Measurements from ENCODE around the gene CHMP1A.
"Not testable (repeated sequence)": the region's sequence is repeated elsewhere in the genome, so short reads cannot be mapped to it uniquely, and the experiment has no call there.

CHMP1A gene

DNA sequence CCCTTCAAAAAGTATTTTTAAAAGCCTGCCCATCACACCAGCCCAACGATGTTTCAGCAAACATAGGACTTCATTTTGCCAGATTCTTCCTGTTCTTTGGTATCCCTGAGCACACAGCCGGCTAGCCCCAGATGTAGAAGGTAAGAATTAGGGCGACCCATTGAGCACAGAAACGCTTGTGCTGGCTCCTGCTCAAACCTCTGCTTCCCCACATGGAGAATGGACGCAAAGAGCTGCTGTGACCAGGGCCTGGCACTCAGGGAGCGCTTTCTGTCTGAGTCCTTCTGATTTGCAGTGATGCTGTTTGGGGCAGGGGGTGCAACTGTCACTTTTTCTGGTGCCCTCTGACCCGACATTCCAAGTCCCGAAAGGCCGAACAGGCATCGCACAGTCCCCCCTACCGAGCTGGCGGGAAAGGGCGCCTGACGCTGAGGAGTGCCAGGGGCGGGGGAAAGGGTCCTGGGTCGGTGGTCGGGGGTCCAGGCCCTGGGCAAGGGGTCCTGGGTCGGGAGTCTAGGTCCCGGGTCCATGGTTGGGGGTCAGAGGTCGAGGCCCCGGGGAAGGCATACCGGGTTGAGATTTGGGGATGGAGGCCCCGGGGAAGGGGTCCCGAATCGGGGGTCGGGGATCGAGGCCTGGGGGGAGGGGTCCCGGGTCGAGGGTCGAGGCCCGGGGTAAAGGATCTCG is 930 bp downstream of the CHMP1A start:
- no peak for DNase-seq

DNA sequence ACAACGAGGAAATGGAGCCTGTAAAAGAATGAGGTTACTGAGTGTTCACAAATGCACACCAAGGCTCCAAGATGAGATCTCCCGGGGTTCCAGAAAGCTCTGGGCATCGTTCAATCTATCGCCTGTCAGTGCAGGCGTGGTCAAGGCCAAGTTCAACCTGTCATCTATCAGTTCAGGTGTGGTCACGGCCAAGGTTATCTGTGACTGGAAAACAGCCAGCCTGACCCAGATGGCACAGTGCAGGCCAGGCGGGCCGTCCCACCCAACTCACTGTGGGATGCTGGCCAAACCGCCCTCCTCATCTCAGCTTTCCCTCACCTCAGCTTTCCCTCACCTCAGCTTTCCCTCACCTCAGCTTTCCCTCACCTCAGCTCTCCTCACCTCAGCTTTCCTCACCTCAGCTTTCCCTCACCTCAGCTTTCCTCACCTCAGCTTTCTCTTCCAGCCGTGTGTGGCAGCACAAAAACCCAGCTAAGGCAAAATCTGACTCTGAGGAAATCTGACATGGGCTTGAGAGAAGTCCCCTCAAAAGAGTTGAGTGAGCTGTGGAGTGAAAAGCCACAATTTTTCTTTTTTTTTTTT is 2.4 kb downstream of the CHMP1A start:
- no peak for DNase-seq

DNA sequence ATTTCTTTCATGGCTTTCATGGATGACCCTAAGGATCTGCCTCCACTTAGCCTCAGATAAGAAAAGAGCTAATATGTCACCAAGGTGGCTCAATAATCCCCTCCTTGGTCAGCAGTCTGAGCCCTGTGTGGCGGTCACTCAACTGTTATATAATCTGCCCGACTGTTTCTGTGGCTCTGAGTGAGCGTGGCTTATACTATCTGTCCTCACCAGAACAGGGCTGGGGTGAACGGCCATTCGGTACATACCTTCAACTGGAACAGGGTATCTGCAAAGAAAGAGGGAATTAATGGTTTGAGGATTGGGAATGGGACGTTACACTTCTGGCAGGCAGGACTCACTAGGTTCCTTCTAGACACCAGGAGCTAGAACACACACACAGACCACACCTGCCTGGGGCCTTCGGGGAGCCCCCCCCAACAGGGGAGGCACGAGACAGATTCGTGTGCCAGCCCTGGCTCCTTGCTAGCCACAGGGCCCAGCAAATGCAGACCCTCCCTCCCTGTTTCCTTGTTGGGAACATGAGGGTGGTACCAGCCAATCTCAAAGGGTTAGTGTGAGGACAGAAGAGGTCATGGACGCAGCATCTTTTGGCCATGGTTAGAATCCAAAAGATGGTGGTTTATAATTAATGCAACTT is 3.7 kb downstream of the CHMP1A start:
- no peak for DNase-seq

DNA sequence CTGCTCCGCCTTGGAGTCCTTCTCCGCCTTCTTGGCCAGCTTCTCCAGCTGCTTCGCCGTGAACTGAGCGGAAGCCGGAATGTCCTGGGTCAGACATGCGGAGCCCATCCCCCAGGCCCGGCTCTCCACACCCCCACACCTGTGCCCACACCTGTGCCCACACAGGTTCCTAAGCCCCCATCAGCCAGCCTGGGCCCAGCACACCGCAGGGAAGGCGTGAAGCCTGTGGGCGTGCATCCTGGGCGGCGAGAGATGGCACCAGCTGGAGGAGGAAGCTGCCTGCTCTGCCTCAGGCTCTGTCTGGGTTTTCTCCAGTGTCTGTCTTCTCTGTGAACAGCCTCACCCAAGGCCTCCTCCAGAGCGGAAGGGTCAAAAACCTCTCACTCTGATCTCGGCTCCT is 5.9 kb downstream of the CHMP1A start:
- DNase-seq: no peak

DNA sequence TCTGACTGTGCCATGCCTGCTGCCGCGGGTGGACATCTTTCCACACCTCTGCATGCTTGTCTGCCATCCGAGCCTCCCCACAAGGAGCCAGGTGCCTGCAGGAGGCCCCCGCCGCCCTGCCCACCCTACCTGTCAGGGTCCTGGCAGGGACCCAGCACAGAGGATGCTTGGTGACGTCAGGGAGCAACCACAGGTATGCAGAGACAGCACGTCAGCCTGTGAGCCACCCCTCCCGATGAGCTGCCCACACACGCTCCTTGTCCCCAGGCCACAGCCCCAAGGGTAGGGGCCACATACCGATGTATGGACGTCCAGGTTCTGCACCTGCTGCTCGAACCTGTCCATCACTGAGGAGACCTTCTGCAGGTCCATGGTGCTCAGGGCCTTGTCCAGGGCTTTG is 10.6 kb downstream of the CHMP1A start:
- DNase-seq: no peak

DNA sequence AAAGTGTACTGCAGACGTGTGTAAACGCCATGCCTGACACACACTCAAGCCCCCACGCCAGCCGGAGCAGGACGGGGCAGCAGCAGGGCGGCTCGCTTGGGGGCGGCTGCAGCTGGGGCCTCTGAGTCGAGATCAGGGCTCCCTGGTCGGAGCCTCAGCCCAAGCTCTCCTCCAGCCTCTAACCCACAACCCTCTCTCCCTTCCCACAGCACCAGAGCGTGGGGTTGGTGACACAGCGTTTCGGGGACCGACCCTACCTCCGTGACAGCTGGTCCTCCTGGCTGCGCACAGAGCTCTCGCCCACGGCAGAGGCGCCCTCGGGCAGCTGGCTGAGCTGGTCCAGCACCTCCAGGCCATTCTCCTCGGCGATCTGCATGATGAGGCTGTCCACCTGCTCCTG is 11.2 kb downstream of the CHMP1A start:
- no peak for DNase-seq

DNA sequence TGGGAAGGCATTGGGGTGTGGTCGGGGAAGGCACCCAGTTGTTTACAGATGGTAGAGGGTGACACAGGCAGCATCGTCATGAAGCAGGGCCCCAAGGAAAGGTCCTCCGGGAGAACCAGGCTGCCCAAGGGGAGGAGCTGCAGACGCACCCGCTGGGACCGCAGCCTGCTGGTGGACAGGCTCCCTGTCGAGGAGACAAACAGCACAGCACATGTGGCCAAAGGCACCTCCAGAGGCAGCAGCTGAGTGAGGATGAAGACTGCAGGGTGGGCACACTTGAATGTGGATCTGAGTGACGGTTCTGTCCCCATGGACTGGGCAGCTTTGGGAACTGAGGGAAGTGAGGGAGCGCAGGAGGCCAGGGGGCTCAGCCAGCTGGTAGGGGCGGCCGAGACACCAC is 12.4 kb downstream of the CHMP1A start:
- DNase-seq: no peak

DNA sequence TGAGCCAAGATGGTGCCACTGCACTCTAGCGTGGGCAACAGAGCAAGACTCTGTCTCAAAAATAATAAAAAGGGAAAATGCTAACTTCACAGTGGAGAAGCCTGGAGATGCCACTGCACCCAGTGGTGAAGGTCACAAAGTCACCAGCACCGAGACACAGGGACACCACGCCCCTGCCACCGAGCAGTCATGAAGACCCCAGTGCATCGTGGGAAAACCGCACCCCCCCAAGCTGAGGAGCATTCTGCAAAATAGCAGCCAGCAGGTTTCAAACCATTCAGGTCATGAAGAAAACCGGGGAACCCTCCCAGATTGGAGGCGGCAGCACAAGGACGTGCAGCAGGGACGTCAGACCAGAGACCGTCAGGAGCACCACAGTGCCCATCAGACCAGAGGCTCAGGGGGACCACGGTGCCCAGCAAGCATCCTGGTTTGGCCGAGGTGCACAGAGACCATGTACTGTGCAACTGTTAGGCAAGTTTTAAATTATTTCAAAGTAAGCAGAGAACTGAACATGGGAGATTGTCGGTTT is 13.7 kb downstream of the CHMP1A start:
- no peak for DNase-seq

DNA sequence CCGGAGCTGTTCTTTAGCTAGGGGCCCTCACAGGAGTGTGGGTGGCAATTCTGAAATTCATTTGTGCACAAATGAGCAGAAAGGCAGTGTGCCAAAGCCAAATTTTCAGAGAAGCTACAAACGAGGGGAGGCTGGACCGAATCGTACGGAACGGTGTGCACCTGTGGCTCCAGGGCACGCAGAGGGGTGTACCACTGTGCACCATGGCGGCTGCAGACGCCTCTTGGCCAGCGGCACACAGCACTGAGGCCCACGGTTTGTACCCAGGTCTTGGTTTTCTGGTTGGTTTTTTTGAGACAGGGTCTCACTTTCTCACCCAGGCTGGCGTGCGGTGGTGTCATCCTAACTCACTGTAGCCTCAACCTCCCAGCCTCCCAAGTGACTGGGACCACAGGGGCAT is 14.9 kb downstream of the CHMP1A start:
- no peak for DNase-seq

DNA sequence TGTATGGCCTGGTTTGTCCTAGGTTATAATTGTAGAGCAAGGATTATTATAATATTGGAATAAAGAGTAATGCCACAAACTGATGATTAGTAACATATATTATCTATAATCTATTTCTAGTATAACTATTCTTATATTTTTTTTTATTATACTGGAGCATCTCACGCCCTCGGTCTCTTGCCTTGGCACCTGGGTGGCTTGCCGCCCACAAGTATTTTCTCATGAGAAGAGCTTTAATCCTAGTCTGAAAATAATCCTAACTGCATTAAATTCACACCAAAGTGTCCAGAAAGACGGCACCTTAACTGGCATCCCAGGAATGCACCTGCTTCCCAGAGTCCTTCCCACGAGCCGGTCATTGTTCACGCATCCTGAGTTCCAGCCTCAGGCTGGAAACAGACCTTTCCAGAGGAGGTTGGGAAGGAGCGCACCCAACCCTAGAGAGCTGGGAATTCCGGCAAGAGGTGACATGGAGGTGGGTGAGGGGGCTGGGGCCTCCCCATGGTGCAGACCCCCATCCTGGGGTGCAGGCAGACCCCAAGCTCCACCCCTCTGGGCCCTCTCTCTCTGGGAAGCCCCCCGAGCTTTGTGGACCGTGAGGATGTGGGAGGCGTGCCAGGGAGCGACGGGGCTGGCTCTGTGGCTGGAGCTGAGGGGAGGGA is 15.9 kb downstream of the CHMP1A start:
- DNase-seq: no peak

DNA sequence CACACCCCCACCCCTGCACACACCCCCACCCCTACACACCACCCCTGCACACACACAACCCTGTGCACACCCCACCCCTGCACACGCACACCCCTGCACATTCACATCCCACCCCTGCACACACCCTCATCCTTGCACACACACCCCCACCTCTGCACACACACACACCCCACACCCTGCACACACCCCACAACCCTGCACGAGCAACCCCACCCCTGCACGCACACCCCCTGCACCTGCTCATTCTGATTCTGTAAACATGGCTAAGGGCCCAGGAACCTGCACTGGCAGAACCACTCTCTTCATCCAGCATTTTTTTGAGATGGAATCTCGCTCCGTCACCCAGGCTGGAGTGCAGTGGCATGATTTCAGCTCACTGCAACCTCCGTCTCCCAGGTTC is 18.1 kb downstream of the CHMP1A start:
- DNase-seq: no peak

DNA sequence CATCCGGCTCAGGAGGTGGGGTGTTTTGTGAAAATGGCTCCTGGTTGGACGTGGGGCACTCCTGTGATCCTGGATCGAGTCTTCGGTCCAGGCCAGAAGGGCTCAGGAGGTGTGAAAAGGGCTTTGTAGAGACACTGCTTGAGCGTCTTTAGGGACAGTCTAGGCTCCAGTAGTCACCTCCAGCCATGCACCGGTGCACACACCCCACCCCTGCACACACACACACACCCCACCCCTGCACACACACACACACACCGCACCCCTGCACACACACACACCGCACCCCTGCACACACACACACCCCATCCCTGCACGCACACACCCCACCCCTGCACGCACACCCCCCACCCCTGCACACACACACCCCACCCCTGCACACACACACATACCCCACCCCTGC is 19.1 kb downstream of the CHMP1A start:
- DNase-seq: no peak

DNA sequence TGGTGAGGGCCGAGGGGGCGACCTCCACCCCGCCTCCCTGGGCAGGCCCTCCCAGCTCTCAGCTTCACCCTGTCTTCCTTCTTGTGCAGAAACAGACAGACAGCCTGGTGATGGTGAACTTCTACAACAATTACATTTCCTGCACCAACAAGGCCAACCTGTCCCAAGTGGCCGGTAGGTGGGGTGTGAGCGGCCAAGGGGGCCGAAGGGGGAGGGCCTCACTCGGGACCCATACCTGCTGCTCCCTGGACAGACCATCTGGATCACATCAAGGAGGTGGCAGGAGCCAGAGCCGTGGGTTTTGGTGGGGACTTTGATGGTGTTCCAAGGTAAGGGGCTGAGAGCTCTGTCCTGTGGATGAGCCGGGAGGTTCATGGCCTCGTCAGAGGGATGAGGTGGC is 20.1 kb downstream of the CHMP1A start:
- DNase-seq: no peak

DNA sequence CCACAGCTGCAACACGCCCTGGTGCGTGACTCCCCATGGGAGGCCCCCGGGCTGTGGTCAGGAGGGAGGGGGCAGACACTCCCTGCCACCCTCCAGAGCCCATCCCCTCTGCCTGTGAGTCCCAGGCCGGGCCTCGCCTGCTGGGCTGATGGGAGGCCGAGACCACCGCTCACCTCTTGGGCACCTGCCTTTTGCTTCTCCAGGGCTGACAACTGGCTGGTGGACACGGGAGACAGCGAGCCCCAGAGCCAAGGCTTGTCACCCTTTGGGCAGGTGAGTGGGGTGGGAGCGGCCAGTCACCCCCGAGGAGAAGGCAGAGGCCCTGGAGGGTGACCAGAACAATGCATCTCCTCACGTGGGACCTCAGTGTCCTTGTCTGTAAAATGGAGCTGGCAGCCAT is 20.8 kb downstream of the CHMP1A start:
- DNase-seq: no peak

DNA sequence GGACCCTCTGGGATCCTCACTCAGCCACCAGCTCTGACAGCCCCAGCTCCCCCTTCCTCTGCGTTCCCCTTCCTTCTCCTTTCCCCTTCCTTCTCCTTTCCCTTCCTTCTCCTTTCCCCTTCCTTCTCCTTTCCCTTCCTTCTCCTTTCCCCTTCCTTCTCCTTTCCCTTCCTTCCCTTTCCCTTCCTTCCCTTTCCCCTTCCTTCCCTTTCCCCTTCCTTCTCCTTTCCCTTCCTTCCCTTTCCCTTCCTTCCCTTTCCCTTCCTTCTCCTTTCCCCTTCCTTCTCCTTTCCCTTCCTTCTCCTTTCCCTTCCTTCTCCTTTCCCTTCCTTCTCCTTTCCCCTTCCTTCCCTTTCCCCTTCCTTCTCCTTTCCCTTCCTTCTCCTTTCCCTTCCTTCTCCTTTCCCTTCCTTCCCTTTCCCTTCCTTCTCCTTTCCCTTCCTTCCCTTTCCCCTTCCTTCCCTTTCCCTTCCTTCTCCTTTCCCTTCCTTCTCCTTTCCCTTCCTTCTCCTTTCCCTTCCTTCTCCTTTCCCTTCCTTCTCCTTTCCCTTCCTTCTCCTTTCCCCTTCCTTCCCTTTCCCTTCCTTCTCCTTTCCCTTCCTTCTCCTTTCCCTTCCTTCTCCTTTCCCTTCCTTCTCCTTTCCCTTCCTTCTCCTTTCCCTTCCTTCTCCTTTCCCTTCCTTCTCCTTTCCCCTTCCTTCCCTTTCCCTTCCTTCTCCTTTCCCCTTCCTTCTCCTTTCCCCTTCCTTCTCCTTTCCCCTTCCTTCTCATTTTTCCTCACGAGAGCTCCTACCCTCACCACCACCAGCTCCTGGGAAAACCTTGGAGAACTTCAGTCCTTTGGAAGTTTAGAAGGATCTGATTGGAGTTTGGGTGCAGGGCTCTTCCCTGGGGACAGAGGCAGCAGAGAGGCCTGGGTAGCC is 22.8 kb downstream of the CHMP1A start:
- DNase-seq: not testable (repeated sequence)

DNA sequence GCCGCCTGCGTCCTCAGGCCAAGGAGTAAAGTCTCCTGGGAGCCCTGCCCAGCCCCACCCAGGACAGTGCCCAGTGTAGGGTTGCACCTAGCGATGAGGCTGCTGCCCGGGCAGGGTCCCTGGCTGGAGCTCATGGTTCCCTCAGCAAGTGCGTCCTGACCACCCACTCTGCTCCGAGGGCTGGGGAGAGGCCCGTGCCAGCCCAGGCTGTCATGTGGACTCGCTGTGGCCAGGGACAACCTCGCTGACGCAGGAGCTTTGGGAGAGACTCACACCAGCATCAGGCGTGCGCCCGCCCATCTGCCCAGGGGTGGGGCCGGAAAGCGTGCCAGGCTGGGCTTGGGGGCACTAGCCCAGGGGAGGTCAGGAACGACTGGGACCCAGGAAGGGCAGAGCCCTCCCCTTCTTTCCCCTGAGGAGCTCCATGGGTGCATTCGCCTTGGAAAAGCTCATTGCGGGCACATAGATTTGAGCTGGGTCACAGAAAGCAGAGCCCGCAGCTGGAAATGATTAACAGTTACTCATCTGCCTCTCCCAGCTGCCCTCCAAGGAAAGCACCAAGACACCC is 24.4 kb downstream of the CHMP1A start:
- DNase-seq: no peak

DNA sequence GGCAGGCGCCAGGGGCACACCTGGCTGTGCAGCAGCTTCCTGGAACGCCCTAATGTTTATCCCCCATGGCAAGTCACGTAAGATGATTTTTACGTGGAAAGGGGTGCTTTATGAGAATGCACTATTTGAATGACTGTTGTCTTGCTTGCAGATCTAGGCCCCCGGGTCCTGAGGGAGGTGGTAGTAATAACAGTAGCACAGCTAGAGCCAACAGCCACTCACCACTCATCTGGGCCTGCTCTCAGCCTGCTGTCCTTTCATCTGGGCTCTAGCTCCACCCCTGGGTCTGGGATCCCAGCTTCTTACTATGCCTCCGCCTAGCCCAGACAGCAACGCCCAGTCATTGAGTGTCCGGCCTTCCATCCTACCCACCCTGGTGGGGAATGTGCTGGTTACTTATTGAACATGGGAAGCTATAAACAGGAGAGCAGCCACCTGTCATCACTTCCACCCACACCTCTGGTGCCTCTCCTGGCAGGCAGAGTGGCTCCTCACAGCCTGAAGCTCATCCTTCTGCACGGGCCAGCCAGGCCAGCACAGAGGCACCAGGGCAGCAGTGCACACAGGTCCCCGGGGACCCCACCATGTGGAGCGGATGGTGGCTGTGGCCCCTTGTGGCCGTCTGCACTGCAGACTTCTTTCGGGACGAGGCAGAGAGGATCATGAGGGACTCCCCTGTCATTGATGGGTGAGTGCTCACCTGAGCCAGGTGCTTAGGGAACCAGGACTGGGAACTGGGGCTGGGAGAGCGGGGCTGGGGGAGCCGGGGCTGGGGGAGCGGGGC is 27.5 kb downstream of the CHMP1A start:
- DNase-seq: no peak

DNA sequence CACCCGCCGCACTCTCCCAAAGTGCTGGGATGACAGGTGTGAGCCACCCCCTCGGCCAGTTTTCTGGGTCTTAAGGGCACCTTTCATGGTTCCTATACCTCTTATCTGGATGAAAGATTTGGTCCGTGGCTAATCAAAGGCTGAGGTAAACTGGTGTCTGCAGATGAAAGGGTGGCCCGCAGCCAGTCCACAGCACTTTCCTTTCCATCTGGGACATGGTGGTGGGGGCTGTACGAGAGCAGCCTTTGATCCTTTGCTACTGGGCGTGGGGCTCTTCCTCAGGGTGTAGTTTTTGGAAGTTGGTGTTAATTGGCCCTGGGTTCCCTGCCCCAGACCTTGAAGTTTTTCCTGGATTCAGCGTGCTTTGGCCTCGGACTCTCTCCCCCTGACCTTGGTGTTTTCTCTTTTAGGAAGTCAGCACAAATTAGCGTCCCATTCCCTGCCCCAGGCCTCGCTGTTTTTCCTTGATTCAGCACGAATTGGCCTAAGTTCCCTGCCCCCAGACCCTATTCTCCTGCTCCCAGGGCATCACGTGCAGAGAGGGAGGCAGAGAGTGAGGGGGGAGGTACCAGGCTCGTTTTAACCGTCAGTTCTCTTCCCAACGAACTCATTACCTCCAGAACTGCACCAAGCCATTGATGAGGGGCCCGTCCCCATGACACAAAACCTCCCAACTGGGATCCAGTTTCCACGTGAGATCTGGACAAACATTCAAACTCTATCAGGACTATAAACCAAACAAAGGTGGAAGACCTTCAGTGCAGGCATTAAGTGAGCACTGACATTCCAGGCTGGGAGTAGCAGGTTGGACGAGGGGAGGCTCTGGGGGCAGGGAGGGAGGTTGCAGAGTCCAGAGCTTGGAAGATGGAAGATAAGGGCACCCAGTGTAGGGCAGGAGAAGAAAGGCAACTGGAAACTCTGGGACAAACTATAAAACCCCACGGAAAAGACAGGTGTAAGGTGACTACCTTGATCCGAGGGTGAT is 32.4 kb downstream of the CHMP1A start:
- DNase-seq: no peak

DNA sequence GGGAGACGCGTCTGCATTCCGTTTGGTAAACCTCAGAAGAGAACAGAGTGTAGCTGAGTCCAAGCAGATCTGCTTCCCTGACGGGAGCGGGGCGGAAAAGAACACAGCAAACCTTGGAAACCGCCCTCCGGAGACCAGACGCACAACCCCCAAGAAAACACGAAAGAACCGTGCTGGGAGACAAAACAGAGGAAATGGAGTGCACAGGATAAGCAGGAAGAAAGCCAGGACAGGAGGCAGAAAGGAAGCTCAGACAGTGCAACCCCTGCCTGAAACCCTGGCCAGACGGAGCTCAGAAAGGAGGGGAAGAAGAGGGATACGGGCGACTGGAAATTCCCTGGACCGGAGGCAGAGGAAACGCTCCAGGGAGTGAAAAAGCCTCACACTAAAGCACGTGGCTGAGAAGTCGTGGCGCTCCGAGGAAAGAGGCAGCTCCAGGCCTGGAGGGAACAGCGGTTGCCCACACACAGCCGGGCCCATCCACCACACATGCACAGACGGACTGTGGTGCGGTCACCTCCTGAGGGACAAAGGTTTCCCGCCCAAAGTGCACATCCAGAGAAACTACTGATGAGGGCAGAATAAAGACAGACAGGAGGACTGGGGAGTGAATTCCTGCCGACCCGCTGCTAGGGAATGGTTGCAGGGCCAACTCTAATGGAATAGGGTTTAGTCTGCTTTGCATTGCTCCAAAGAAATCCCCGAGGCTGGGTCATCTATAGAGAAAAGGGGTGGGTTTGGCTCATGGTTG is 33.8 kb downstream of the CHMP1A start:
- DNase-seq: peak; percentile 53

Data from femur (tissue), 1 donor.